Measurements from ENCODE around the gene CENPF.

DNA sequence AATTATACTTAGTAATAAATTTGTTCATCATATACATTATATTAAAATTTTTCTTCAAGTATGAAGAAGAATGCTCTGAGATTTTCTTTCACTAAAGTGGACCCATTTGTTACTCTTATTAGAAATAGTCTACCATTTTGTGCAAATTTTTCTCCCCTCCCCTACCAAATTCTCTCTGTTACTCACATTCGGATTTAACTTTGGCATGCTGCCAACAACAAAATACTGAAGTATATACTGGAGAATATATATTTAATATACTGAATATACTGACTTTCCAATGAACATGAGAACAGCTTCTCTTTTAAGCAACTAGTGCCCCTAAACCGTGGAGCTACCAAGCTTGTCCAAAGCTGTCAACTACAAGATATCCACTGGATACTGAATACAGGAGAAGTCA, 57.2 kb downstream of the CENPF start:
- TF ChIP-seq, protein P1, sequence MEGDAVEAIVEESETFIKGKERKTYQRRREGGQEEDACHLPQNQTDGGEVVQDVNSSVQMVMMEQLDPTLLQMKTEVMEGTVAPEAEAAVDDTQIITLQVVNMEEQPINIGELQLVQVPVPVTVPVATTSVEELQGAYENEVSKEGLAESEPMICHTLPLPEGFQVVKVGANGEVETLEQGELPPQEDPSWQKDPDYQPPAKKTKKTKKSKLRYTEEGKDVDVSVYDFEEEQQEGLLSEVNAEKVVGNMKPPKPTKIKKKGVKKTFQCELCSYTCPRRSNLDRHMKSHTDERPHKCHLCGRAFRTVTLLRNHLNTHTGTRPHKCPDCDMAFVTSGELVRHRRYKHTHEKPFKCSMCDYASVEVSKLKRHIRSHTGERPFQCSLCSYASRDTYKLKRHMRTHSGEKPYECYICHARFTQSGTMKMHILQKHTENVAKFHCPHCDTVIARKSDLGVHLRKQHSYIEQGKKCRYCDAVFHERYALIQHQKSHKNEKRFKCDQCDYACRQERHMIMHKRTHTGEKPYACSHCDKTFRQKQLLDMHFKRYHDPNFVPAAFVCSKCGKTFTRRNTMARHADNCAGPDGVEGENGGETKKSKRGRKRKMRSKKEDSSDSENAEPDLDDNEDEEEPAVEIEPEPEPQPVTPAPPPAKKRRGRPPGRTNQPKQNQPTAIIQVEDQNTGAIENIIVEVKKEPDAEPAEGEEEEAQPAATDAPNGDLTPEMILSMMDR (IDR thresholded peaks at IDR 0.05), result no peak
- TF ChIP-seq POLR2A (IDR thresholded peaks at IDR 0.05) (no peak), EP300 (IDR thresholded peaks at IDR 0.05) (no peak), POLR2AphosphoS5 (IDR thresholded peaks at IDR 0.05) (no peak)

Data from suprapubic skin (tissue), 4 donors.